Bronchial epithelial cell (primary cell): ENCODE results near the gene AKR7A3. TPM values are rescaled to one million over a fixed set of nuclear protein-coding genes. Genes with fewer than 3 reads are reported as not detected.

Experiments
- DNase-seq: peaks from one replicate; pipeline ENCODE4 v3.0.0-alpha.2; 2010; ENCODE audit warnings: low read depth
- FAIRE-seq: peaks from 2 replicates; lab custom pipeline; 2011; peaks lifted over from hg19 to GRCh38; lab: Jason Lieb, UNC
- H3K27me3 ChIP-seq: 2 replicates; pipeline ENCODE4 v1.5.1; 2011; ENCODE audit warnings: low read length; ENCODE audit not compliant: control insufficient read depth, insufficient read depth
- H3K36me3 ChIP-seq: 2 replicates; pipeline ENCODE4 v1.5.1; 2011; ENCODE audit warnings: low read length; ENCODE audit not compliant: control insufficient read depth, insufficient read depth
- H3K4me3 ChIP-seq: 2 replicates; pipeline ENCODE4 v1.5.1; 2011; ENCODE audit warnings: mild to moderate bottlenecking, low read depth, low read length, control low read depth
- total RNA-seq: library from RNA; depleted of rRNA; stranded (reverse); fragments of >200 nt; gene quantifications from 2 replicates; pipeline ENCODE4 v1.2.1, GENCODE V29; 2014
- TF ChIP-seq, protein P1 (sequence below): IDR thresholded peaks from 2 replicates; pipeline ENCODE4 v1.5.1; 2011; ENCODE audit warnings: mild to moderate bottlenecking, moderate library complexity, low read length, control low read depth, inconsistent platforms; ENCODE audit not compliant: insufficient read depth, severe bottlenecking

AKR7A3 gene
- total RNA-seq, 1 donor from 2014 or later: 0.26 TPM

- TF ChIP-seq, protein P1, sequence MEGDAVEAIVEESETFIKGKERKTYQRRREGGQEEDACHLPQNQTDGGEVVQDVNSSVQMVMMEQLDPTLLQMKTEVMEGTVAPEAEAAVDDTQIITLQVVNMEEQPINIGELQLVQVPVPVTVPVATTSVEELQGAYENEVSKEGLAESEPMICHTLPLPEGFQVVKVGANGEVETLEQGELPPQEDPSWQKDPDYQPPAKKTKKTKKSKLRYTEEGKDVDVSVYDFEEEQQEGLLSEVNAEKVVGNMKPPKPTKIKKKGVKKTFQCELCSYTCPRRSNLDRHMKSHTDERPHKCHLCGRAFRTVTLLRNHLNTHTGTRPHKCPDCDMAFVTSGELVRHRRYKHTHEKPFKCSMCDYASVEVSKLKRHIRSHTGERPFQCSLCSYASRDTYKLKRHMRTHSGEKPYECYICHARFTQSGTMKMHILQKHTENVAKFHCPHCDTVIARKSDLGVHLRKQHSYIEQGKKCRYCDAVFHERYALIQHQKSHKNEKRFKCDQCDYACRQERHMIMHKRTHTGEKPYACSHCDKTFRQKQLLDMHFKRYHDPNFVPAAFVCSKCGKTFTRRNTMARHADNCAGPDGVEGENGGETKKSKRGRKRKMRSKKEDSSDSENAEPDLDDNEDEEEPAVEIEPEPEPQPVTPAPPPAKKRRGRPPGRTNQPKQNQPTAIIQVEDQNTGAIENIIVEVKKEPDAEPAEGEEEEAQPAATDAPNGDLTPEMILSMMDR: no peak
- Histone ChIP-seq H3K27me3 (no peaks in the 10 kb centered on the region), H3K4me3 (peak overlapping the region; percentile 98), H3K36me3 (peaks cover 5% of the 10 kb centered on the region)
- peak; percentile 30 for DNase-seq
- FAIRE-seq: no peak
Observed at GRCh38 chr1:19250629-19251304, 37.8 kb downstream of the AKR7A3 start.

GRCh38 chr1:19240673-19241538, 47.7 kb downstream of the AKR7A3 start:
- no peak overlapping the region for H3K4me3 ChIP-seq
- H3K27me3 ChIP-seq: no peaks in the 10 kb centered on the region
- H3K36me3 ChIP-seq: peaks cover 32% of the 10 kb centered on the region
- TF ChIP-seq, protein P1: peak; percentile 82
- DNase-seq (peak; percentile 55), FAIRE-seq (no peak)

- Histone ChIP-seq H3K27me3 (no peaks in the 10 kb centered on the region), H3K36me3 (peaks cover 35% of the 10 kb centered on the region), H3K4me3 (no peak overlapping the region)
- DNase-seq (no peak), FAIRE-seq (no peak)
- TF ChIP-seq, protein P1: no peak
Observed at GRCh38 chr1:19239876-19240275, 48.7 kb downstream of the AKR7A3 start.

DNA sequence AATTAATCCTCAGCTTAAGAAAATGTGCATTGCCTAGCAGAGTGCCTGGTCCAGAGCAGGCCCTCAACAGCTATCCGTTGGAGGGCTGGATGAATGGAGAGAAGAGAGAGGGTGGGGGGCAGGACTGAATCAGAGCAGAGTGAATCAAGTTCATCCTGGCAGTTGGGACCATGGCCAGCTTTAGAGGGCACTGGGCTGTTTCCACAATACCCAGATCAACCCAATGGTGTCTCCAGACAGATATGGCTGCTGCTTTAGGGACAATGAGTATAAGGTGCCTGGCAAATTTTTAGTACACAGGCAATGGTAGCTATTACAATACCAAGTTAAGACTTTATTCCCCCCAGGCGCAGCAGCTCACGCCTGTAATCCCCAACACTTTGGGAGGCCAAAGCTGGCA, 54.3 kb downstream of the AKR7A3 start:
- TF ChIP-seq, protein P1: no peak
- FAIRE-seq (no peak), DNase-seq (no peak)
- no peaks in the 10 kb centered on the region for H3K27me3 ChIP-seq
- no peak overlapping the region for H3K4me3 ChIP-seq
- H3K36me3 ChIP-seq: peaks cover 36% of the 10 kb centered on the region

Other genes starting within 250 kb of the AKR7A3 start
- gene UBR4, start 78.5 kb downstream of the AKR7A3 start, total RNA-seq: 66.1 and 97.4 TPM in 2 replicates
- gene EMC1, start 37.2 kb downstream of the AKR7A3 start, total RNA-seq: 45.8 and 60.8 TPM in 2 replicates
- 26.0 and 55.5 TPM in 2 replicates for gene MRTO4, start 37.0 kb downstream of the AKR7A3 start, total RNA-seq
- 45.2 and 54.8 TPM in 2 replicates for gene AKR7A2, start 23.4 kb upstream of the AKR7A3 start, total RNA-seq
- gene SLC66A1, start 23.6 kb upstream of the AKR7A3 start, total RNA-seq: 23.9 and 26.6 TPM in 2 replicates
- gene CAPZB, start 196.8 kb upstream of the AKR7A3 start, total RNA-seq: 73.5 and 100 TPM in 2 replicates